ENCODE data around the gene ALKBH6. TPM values are rescaled to one million over a fixed set of nuclear protein-coding genes. Genes with fewer than 3 reads are reported as not detected.

The ALKBH6 gene
- total and polyA plus RNA-seq, 2 of the 13 experiments (the other 11 are each of a cell fraction or from before 2014, with no cell fraction given): 13.7 to 18.1 TPM

- TF ChIP-seq AHDC1 (CRISPR knock-in tag; IDR thresholded peaks at IDR 0.05; ENCODE audit: borderline replicate concordance) (no peak), SYNCRIP (IDR thresholded peaks at IDR 0.05; ENCODE audit: insufficient read depth, low read depth, low read length) (no peak), ZNF777 (CRISPR knock-in tag; IDR thresholded peaks at IDR 0.05) (peak; percentile 84), ZBTB44 (CRISPR knock-in tag; IDR thresholded peaks at IDR 0.05) (0 out of 2 replicates have a peak, but pooled peaks have one; percentile 4), TAF1 (CRISPR knock-in tag; IDR thresholded peaks at IDR 0.05) (no peak; the same call in 1 of the 2 replicates), ZNF687 (CRISPR knock-in tag; IDR thresholded peaks at IDR 0.05) (peak; percentile 29; the same call in 1 of the 2 replicates), MED1 (CRISPR knock-in tag; IDR thresholded peaks at IDR 0.05) (no peak), DBP (CRISPR knock-in tag; IDR thresholded peaks at IDR 0.05; ENCODE audit: not compliant biosample characterization) (no peak), POLR2G (IDR thresholded peaks at IDR 0.05; ENCODE audit: low read depth, low read length) (0 out of 2 replicates have a peak, but pooled peaks have one; percentile 4), ZNF274 (CRISPR knock-in tag; IDR thresholded peaks at IDR 0.05) (no peak; the same call in 1 of the 2 replicates), PRDM4 (CRISPR knock-in tag; IDR thresholded peaks at IDR 0.05; ENCODE audit: borderline replicate concordance) (no peak), SMC3 (IDR thresholded peaks at IDR 0.05; ENCODE audit: low read length) (no peak)
These were observed 41.0 kb upstream of the ALKBH6 start, which contains the start of gene WDR62 (continued) for GRCh38 chr19:36054733-36055686.

Measured in HepG2 (cell line).